ENCODE results near the gene KRT23. TPM values are rescaled to one million over a fixed set of nuclear protein-coding genes. Genes with fewer than 3 reads are reported as not detected.

The KRT23 gene
- polyA plus RNA-seq, 1 donor from 2014 or later: 0.37 TPM

DNA sequence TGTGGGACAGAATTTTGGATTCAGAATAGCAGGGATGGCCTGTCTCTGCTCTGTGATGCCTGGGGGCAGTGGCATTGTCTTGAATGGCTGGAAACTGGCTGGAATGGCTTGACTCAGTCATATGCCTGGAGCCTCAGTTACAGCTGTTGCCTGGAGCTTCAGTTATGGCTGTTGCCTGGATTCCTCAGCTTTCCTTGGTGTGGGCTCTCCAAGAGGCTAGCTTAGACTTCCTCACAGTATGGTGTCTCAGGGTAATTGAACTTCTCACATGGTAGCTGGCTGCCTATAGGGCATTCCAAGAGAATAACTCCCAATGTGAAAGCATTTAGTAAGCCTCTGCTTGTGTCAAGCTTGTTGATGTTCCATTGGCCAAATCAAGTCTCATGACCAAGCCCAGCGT lies 21.1 kb downstream of the KRT23 start:
- Histone ChIP-seq H3K79me2 (replicated peaks; ENCODE audit: insufficient read depth, low read length) (no peaks in the 10 kb centered on the region), H2AFZ (ENCODE audit: low read depth, low read length) (no peak overlapping the region), H3F3A (ENCODE audit: insufficient read depth, low read length, poor library complexity, severe bottlenecking) (no peaks in the 10 kb centered on the region), H3K27me3 (ENCODE audit: insufficient read depth, low read depth, low read length) (no peaks in the 10 kb centered on the region), H3K9me2 (ENCODE audit: insufficient read depth, low read length) (no peaks in the 10 kb centered on the region), H3K27ac (ENCODE audit: low read length) (no peak overlapping the region), H4K20me1 (ENCODE audit: insufficient read depth) (no peaks in the 10 kb centered on the region), H3K9ac (ENCODE audit: low read length) (no peak overlapping the region), H3K4me2 (ENCODE audit: low read length) (no peak overlapping the region), H3K4me3 (ENCODE audit: low read length) (no peak overlapping the region), H3K36me3 (ENCODE audit: insufficient read depth, low read length) (no peaks in the 10 kb centered on the region), H3K9me3 (ENCODE audit: low read length) (no peaks in the 10 kb centered on the region)
- TF ChIP-seq TAF1 (IDR thresholded peaks at IDR 0.05; ENCODE audit: low read depth) (no peak), EP300 (conservative IDR thresholded peaks at IDR 0.05; ENCODE audit: poor library complexity, severe bottlenecking) (no peak), MXI1 (conservative IDR thresholded peaks at IDR 0.05; ENCODE audit: poor library complexity, severe bottlenecking) (no peak), POLR2AphosphoS5 (IDR thresholded peaks at IDR 0.05) (no peak)
- TF ChIP-seq, protein P1, sequence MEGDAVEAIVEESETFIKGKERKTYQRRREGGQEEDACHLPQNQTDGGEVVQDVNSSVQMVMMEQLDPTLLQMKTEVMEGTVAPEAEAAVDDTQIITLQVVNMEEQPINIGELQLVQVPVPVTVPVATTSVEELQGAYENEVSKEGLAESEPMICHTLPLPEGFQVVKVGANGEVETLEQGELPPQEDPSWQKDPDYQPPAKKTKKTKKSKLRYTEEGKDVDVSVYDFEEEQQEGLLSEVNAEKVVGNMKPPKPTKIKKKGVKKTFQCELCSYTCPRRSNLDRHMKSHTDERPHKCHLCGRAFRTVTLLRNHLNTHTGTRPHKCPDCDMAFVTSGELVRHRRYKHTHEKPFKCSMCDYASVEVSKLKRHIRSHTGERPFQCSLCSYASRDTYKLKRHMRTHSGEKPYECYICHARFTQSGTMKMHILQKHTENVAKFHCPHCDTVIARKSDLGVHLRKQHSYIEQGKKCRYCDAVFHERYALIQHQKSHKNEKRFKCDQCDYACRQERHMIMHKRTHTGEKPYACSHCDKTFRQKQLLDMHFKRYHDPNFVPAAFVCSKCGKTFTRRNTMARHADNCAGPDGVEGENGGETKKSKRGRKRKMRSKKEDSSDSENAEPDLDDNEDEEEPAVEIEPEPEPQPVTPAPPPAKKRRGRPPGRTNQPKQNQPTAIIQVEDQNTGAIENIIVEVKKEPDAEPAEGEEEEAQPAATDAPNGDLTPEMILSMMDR (IDR thresholded peaks at IDR 0.05; ENCODE audit: poor library complexity, severe bottlenecking): no peak

DNA sequence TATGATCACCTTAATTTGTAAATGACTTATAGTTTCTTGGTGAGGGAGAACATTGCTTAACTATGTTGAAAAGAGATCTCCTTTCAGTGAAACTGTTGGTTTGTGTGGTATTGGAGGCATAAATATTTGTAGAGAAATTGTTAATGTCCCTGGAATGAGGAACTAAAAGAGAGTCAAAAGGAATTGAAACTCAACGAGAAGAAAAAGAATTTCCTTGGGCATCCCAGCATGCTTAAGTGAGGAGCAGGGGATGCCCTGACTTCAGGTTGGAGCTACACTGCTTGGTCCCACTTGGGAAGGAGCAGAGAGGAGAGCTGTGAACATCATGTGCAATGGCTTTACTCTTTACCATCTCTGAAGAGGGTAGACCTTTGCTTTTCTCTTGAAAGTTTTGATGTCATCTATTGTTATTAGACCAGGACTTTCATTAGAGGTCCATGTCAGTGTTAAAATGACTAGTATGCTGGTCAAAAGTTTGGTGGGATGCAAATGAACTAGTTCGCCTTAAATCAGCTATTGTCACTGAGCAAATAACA lies 21.7 kb downstream of the KRT23 start:
- H3K9me2 ChIP-seq (ENCODE audit: insufficient read depth, low read length): no peaks in the 10 kb centered on the region
- no peaks in the 10 kb centered on the region for H3K79me2 ChIP-seq (replicated peaks; ENCODE audit: insufficient read depth, low read length)
- H4K20me1 ChIP-seq (ENCODE audit: insufficient read depth): no peaks in the 10 kb centered on the region
- H3K27me3 ChIP-seq (ENCODE audit: insufficient read depth, low read depth, low read length): no peaks in the 10 kb centered on the region
- no peak overlapping the region for H2AFZ ChIP-seq (ENCODE audit: low read depth, low read length)
- H3K4me2 ChIP-seq (ENCODE audit: low read length): no peak overlapping the region
- H3F3A ChIP-seq (ENCODE audit: insufficient read depth, low read length, poor library complexity, severe bottlenecking): no peaks in the 10 kb centered on the region
- H3K9me3 ChIP-seq (ENCODE audit: low read length): no peaks in the 10 kb centered on the region
- no peak overlapping the region for H3K4me3 ChIP-seq (ENCODE audit: low read length)
- no peak overlapping the region for H3K9ac ChIP-seq (ENCODE audit: low read length)
- H3K27ac ChIP-seq (ENCODE audit: low read length): no peak overlapping the region
- TF ChIP-seq, protein P1 (IDR thresholded peaks at IDR 0.05; ENCODE audit: poor library complexity, severe bottlenecking): no peak
- TF ChIP-seq MXI1 (conservative IDR thresholded peaks at IDR 0.05; ENCODE audit: poor library complexity, severe bottlenecking) (no peak), SMC3 (conservative IDR thresholded peaks at IDR 0.05; ENCODE audit: poor library complexity) (no peak), EP300 (conservative IDR thresholded peaks at IDR 0.05; ENCODE audit: poor library complexity, severe bottlenecking) (no peak), EZH2 (IDR thresholded peaks at IDR 0.05; ENCODE audit: borderline replicate concordance, insufficient read depth, low read length, poor library complexity, severe bottlenecking) (no peak), TAF1 (IDR thresholded peaks at IDR 0.05; ENCODE audit: low read depth) (no peak), POLR2AphosphoS5 (IDR thresholded peaks at IDR 0.05) (no peak)
- TF ChIP-seq, protein P2, sequence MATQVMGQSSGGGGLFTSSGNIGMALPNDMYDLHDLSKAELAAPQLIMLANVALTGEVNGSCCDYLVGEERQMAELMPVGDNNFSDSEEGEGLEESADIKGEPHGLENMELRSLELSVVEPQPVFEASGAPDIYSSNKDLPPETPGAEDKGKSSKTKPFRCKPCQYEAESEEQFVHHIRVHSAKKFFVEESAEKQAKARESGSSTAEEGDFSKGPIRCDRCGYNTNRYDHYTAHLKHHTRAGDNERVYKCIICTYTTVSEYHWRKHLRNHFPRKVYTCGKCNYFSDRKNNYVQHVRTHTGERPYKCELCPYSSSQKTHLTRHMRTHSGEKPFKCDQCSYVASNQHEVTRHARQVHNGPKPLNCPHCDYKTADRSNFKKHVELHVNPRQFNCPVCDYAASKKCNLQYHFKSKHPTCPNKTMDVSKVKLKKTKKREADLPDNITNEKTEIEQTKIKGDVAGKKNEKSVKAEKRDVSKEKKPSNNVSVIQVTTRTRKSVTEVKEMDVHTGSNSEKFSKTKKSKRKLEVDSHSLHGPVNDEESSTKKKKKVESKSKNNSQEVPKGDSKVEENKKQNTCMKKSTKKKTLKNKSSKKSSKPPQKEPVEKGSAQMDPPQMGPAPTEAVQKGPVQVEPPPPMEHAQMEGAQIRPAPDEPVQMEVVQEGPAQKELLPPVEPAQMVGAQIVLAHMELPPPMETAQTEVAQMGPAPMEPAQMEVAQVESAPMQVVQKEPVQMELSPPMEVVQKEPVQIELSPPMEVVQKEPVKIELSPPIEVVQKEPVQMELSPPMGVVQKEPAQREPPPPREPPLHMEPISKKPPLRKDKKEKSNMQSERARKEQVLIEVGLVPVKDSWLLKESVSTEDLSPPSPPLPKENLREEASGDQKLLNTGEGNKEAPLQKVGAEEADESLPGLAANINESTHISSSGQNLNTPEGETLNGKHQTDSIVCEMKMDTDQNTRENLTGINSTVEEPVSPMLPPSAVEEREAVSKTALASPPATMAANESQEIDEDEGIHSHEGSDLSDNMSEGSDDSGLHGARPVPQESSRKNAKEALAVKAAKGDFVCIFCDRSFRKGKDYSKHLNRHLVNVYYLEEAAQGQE (IDR thresholded peaks at IDR 0.05; ENCODE audit: borderline replicate concordance): no peak
- H3K36me3 ChIP-seq (ENCODE audit: insufficient read depth, low read length): no peaks in the 10 kb centered on the region

Measured in neural cell (in vitro differentiated cells).